Measurements from ENCODE around the gene LIPG. TPM values are rescaled to one million over a fixed set of nuclear protein-coding genes. Genes with fewer than 3 reads are reported as not detected.

The LIPG gene
- total RNA-seq, 2 donors from 2014 or later, result 0.36 to 28.5 TPM

DNA sequence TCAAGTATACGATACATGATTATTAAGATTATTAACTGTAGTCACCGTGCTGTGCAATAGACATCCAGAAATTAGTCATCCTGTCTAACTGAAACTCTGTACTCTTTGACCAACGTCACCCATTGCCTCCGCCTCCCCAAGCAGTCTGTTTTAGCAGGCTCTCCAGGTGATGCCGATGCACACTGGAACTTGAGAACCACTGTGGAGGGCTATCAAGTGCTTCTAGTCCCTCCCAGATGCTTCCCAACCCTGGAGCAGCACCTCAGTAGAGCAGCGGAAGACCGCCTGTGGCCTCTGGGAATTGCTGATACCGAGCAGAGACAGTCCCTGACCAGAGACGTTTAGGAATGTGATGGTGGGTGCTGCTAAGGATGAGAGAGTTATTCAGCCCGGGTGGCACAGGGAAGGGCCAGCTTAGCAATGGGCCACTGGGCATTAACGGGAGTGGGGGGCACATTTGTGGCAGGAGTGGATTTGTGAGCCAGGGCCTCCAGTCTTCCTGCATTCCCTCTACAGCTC is 50.7 kb downstream of the LIPG start:
- no peak for DNase-seq (ENCODE audit: low spot score)
- WGBS, result 87% methylated on average over 11 of the region's 11 CpGs
- no peak overlapping the region for H3K27ac ChIP-seq
- no peaks in the 10 kb centered on the region for H3K36me3 ChIP-seq
- H3K4me3 ChIP-seq, result no peak overlapping the region
- H3K4me1 ChIP-seq (replicated peaks), result peaks cover 11% of the 10 kb centered on the region
- H3K9me3 ChIP-seq, result no peaks in the 10 kb centered on the region
- no peak for TF ChIP-seq POLR2A (IDR thresholded peaks at IDR 0.05)
- TF ChIP-seq, protein P1, sequence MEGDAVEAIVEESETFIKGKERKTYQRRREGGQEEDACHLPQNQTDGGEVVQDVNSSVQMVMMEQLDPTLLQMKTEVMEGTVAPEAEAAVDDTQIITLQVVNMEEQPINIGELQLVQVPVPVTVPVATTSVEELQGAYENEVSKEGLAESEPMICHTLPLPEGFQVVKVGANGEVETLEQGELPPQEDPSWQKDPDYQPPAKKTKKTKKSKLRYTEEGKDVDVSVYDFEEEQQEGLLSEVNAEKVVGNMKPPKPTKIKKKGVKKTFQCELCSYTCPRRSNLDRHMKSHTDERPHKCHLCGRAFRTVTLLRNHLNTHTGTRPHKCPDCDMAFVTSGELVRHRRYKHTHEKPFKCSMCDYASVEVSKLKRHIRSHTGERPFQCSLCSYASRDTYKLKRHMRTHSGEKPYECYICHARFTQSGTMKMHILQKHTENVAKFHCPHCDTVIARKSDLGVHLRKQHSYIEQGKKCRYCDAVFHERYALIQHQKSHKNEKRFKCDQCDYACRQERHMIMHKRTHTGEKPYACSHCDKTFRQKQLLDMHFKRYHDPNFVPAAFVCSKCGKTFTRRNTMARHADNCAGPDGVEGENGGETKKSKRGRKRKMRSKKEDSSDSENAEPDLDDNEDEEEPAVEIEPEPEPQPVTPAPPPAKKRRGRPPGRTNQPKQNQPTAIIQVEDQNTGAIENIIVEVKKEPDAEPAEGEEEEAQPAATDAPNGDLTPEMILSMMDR (IDR thresholded peaks at IDR 0.05), result no peak
- no peak for TF ChIP-seq POLR2AphosphoS5 (IDR thresholded peaks at IDR 0.05)
- intact Hi-C loops (cut with DNase I), result no loop called here
- no peaks in the 10 kb centered on the region for H3K27me3 ChIP-seq (replicated peaks; ENCODE audit: insufficient read depth)

DNA sequence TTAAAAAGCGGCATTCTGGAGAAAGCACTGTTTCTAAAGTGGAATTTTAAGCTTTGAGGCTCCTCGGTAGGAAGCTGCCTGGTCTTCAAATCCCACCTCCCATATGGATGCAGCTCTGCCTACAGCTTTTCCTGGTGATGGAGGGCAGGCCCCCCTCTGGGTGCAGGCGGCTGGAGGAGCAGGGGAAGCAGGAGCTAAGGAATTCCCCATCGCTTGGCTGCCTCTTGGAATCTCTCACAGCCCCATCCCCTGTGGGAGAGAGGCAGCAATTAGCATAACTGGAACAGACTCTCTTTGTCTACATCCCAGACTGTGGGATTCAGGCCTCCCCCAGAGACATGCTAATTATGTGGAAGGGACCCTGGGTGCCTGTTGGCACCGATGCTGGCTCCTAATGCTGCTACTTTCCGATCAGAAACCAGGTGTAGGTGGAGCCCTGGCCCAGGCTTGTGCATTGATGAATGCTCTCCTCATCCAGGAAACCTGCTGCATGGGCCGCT is 51.3 kb downstream of the LIPG start:
- no peaks in the 10 kb centered on the region for H3K9me3 ChIP-seq
- WGBS, result 30% methylated on average over 7 of the region's 7 CpGs

DNA sequence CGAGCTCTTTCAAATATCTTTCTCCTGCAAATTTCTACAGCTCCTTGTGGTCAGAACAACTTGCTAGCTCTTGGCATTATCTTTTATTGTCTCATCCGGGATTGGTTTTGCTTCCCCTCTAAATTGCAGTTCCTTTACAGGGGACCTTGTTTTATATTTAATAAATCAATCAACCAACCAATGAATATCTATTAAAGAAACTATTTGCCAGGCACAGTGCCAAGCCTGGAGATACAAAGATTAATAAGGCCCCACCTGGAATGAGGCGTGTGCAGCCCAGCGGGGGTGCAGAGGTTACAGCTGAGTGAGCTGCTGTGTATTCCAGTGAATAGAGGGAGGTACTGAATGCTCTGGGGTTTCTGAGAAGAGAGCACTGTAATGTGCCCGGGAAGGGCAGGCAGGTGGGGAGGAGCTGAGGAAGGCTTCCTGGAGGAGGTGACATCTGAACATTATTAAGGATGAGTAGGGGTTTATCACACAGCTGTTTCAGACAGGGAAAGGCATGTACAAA is 51.8 kb downstream of the LIPG start:
- intact Hi-C loops (cut with DNase I), result no loop called here
- Histone ChIP-seq H3K27ac (no peak overlapping the region), H3K4me1 (replicated peaks) (peaks cover 13% of the 10 kb centered on the region), H3K36me3 (no peaks in the 10 kb centered on the region), H3K4me3 (no peak overlapping the region), H3K9me3 (no peaks in the 10 kb centered on the region), H3K27me3 (replicated peaks; ENCODE audit: insufficient read depth) (no peaks in the 10 kb centered on the region)
- WGBS, result 15% methylated on average over 5 of the region's 5 CpGs
- TF ChIP-seq POLR2AphosphoS5 (IDR thresholded peaks at IDR 0.05) (peak; percentile 50), POLR2A (IDR thresholded peaks at IDR 0.05) (no peak)
- peak; percentile 54 for DNase-seq (ENCODE audit: low spot score)

More for the DNA sequence above, 51.3 kb downstream of the LIPG start:
- no peak overlapping the region for H3K4me3 ChIP-seq
- intact Hi-C loops (cut with DNase I), result no loop called here
- TF ChIP-seq POLR2AphosphoS5 (IDR thresholded peaks at IDR 0.05) (no peak), POLR2A (IDR thresholded peaks at IDR 0.05) (no peak)
- TF ChIP-seq, protein P1 (IDR thresholded peaks at IDR 0.05), result no peak
- peaks cover 11% of the 10 kb centered on the region for H3K4me1 ChIP-seq (replicated peaks)
- H3K27ac ChIP-seq, result no peak overlapping the region
- DNase-seq (ENCODE audit: low spot score), result no peak
- H3K36me3 ChIP-seq, result no peaks in the 10 kb centered on the region
- no peaks in the 10 kb centered on the region for H3K27me3 ChIP-seq (replicated peaks; ENCODE audit: insufficient read depth)

DNA sequence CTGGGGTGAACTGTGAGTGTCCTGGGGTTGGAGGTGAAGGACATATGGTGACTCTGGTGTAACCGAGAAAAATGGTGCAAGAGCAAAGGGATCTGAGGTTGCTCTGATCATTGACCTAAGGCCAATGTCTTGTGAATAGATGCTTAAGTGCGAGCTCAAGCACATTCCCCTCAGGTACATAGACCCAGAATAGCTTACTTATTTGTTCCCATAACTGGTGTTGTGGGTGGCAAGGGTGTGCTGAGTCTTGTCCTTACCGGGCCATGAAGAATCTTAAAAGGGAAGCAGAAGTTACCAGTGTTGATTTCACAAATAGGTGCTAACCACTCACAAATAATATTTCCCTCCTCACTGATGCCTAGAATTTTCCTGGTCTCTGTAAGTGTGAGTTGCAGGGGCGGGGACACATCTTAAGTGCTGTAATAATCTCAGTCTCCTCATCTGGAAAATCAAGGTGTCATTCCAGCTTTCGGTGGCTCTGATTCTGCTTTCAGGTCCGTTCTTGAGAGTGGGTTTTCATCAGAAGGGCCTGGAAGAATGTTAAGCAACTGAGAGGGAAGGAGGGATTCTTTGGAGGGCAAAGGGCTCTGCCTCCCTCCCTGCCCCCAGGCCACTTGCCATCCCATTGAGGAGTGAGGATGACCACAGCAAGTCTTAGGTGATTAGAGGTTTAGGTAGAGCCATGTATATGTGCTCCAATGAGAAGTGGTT is 54.9 kb downstream of the LIPG start:
- TF ChIP-seq POLR2AphosphoS5 (IDR thresholded peaks at IDR 0.05) (no peak), POLR2A (IDR thresholded peaks at IDR 0.05) (no peak)
- TF ChIP-seq, protein P1 (IDR thresholded peaks at IDR 0.05), result no peak
- H3K27me3 ChIP-seq (replicated peaks; ENCODE audit: insufficient read depth), result no peaks in the 10 kb centered on the region
- intact Hi-C loops (cut with DNase I), result no loop called here
- H3K4me3 ChIP-seq, result no peak overlapping the region
- DNase-seq (ENCODE audit: low spot score), result no peak
- H3K27ac ChIP-seq, result no peak overlapping the region
- WGBS, result 90% methylated on average over 6 of the region's 6 CpGs
- H3K9me3 ChIP-seq, result no peaks in the 10 kb centered on the region
- H3K4me1 ChIP-seq (replicated peaks), result peaks cover 21% of the 10 kb centered on the region
- no peaks in the 10 kb centered on the region for H3K36me3 ChIP-seq

DNA sequence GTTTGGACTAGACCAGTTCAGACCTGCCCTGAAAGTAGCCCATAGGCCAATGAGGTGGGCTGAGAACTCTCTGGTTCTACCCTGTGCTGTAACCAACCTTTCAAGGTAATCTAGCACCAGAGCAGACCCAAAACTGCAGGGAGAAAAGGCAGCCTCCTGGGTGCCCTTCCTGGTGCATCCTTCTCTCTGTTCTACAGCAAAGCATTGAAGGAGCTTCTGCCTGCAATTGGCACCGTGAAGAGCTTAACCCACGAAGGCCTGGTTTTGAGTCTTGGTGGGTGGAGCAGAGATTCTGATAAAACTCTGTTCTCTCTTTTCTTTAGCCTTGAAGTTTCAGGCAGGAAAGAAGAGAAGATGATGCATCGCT is 55.5 kb downstream of the LIPG start:
- TF ChIP-seq, protein P1 (IDR thresholded peaks at IDR 0.05), result no peak
- no peak for TF ChIP-seq POLR2AphosphoS5 (IDR thresholded peaks at IDR 0.05)
- TF ChIP-seq POLR2A (IDR thresholded peaks at IDR 0.05), result no peak
- intact Hi-C loops (cut with DNase I), result no loop called here
- H3K4me3 ChIP-seq, result no peak overlapping the region
- WGBS, result 81% methylated on average over 3 of the region's 3 CpGs
- DNase-seq (ENCODE audit: low spot score), result no peak
- H3K4me1 ChIP-seq (replicated peaks), result peaks cover 21% of the 10 kb centered on the region
- no peaks in the 10 kb centered on the region for H3K36me3 ChIP-seq
- H3K9me3 ChIP-seq, result no peaks in the 10 kb centered on the region
- no peaks in the 10 kb centered on the region for H3K27me3 ChIP-seq (replicated peaks; ENCODE audit: insufficient read depth)
- no peak overlapping the region for H3K27ac ChIP-seq

All from prostate gland (tissue), 2 donors.